ENCODE results near the gene RBM39.
A peak's percentile ranks its signal among the peaks of the same experiment; 100 is the strongest.
"Not testable (repeated sequence)": the region's sequence is repeated elsewhere in the genome, so short reads cannot be mapped to it uniquely, and the experiment has no call there.

The RBM39 gene

GRCh38 chr20:35771367-35771688 is 29.3 kb upstream of the RBM39 start:
- H3K9me3 ChIP-seq (ENCODE audit: low read length): no peaks in the 10 kb centered on the region
- no peaks in the 10 kb centered on the region for H3K36me3 ChIP-seq (ENCODE audit: insufficient read depth, low read length)
- H3K27me3 ChIP-seq (ENCODE audit: control insufficient read depth in 1 of 2, insufficient read depth in 2 of 2, low read length in 2 of 2): no peaks in the 10 kb centered on the region
- H3K27ac ChIP-seq (ENCODE audit: low read depth, low read length): peak overlapping the region; percentile 21
- H3K4me1 ChIP-seq (ENCODE audit: insufficient read depth, low read length): peaks cover 32% of the 10 kb centered on the region
- H3K4me3 ChIP-seq (ENCODE audit: low read depth in 1 of 2, low read length in 2 of 2): peak overlapping the region in 1 of 2 donors; percentile 19
- H3K9ac ChIP-seq (ENCODE audit: low read length): peak overlapping the region; percentile 34

DNA sequence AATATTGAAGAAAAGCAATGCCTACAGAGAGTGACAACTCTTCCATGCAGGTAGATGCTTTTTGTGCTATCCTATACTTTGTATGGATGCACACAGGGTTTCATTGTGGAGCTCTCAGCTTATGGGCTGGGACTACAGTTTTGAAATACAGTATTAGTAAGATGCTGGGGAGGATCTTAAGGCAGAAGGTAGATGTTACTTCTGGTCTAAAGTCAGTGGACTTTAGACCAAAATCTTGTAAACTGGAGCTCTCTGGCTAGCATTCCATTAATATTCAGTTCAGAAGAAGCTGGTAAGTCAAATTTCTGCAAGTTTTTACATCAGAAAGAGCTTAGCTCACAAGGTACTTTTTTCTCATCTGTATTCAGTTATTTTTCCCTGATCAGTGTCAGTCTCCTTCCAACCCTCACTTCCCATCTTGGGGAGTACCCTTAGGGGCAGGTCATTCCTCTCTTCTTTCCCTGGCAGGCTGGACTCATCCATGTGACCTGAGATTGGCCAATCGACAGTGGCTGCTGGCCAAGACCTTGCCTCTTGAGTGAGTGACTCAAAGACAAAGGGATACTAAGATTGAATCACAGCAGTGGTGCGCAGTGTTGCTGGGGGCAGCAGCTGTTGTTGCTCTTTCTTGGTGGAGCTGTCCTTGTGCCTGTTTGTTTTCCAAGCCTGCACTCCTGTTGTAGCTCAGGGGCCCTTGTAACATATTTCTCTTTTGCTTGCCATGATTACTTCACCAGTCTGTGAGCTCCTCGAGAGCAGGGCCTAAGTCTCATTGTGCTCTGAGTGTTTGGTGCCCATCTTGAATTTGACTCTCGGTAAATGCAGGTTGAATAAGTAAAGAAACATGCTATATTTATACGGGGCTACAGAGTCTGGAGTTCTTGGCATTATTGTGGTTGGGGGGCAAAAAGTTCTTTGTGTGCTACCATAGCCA is 26.9 kb upstream of the RBM39 start:
- Histone ChIP-seq H3K9ac (ENCODE audit: low read length) (no peak overlapping the region), H3K27me3 (ENCODE audit: control insufficient read depth in 1 of 2, insufficient read depth in 2 of 2, low read length in 2 of 2) (no peaks in the 10 kb centered on the region), H3K27ac (ENCODE audit: low read depth, low read length) (peak overlapping the region; percentile 55), H3K9me3 (ENCODE audit: low read length) (no peaks in the 10 kb centered on the region), H3K4me1 (ENCODE audit: insufficient read depth, low read length) (peaks cover 27% of the 10 kb centered on the region), H3K36me3 (ENCODE audit: insufficient read depth, low read length) (no peaks in the 10 kb centered on the region), H3K4me3 (ENCODE audit: low read depth in 1 of 2, low read length in 2 of 2) (no peak overlapping the region)

DNA sequence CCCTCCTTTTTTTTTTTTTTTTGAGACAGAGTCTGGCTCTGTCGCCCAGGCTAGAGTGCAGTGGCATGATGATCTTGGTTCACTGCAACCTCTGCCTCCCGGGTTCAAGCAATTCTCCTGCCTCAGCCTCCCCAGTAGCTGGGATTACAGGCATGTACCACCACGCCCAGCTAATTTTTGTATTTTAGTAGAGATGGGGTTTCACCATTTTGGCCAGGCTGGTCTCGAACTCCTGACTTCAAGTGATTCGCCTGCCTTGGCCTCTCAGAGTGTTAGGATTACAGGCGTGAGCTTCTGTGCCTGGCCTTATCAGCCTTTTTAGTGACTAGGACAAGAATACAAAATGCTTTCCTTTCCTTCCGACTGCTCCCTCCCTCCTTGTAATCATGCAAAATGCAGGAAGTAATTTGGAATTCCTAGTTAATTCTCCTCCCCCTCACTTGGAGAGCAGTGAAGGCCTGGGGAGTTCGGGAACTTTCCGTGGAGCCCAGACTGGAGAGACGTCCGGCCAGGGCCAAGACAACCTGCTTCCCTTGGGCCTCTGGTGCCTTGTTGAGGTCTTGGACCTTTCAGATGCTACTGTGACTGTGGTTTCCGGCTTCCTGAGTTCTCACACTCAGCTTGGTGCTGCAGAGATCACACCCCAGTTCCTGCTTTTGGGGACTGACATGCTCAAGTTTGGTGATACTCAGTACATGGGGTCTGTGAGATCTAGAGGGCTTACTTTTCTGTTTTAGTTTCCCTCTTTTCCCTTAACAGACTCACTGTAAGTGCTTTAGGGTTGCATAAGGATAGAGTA is 25.8 kb upstream of the RBM39 start:
- H3K4me1 ChIP-seq (ENCODE audit: insufficient read depth, low read length): peaks cover 18% of the 10 kb centered on the region
- H3K36me3 ChIP-seq (ENCODE audit: insufficient read depth, low read length): no peaks in the 10 kb centered on the region
- no peaks in the 10 kb centered on the region for H3K27me3 ChIP-seq (ENCODE audit: control insufficient read depth in 1 of 2, insufficient read depth in 2 of 2, low read length in 2 of 2)
- H3K9ac ChIP-seq (ENCODE audit: low read length): no peak overlapping the region
- H3K9me3 ChIP-seq (ENCODE audit: low read length): no peaks in the 10 kb centered on the region
- no peak overlapping the region for H3K4me3 ChIP-seq (ENCODE audit: low read depth in 1 of 2, low read length in 2 of 2)
- H3K27ac ChIP-seq (ENCODE audit: low read depth, low read length): peak overlapping the region; percentile 55

DNA sequence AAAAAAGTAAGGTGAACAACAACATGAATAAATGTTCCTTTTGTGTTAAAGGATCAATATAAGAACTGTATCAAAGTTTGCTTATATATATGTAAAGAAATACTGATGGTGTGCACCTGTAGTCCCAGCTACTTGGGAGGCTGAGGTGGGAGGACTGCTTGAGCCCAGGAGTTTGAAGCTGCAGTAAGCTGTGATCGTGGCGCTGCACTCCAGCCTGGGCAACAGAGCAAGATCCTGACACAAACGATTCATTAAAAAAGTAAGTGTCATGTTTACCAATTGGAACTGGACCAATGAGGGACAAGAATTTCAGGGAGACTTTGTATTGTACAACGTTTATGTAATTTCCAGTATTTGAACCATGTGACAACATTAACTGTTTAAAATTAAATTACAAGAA is 24.8 kb upstream of the RBM39 start:
- Histone ChIP-seq H3K27ac (ENCODE audit: low read depth, low read length) (no peak overlapping the region), H3K9me3 (ENCODE audit: low read length) (no peaks in the 10 kb centered on the region), H3K4me3 (ENCODE audit: low read depth in 1 of 2, low read length in 2 of 2) (no peak overlapping the region), H3K4me1 (ENCODE audit: insufficient read depth, low read length) (peaks cover 13% of the 10 kb centered on the region), H3K9ac (ENCODE audit: low read length) (no peak overlapping the region), H3K36me3 (ENCODE audit: insufficient read depth, low read length) (no peaks in the 10 kb centered on the region), H3K27me3 (ENCODE audit: control insufficient read depth in 1 of 2, insufficient read depth in 2 of 2, low read length in 2 of 2) (no peaks in the 10 kb centered on the region)

DNA sequence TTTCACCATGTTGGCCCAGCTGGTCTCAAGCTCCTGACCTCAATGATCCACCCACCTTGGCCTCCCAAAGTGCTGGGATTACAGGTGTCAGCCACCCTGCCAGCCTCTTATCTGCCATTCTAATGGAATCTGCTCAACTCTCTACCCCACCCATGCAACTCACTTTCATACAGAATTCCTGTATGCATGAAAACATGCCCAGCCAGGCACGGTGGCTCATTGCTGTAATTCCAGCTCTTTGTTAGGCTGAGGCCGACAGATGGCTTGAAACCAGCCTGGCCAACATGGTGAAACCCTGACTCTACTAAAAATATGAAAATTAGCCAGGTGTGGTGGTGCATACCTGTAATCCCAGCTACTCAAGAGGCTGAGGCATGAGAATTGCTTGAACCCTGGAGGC is 22.9 kb upstream of the RBM39 start:
- not testable (repeated sequence) for H3K9me3 ChIP-seq (ENCODE audit: low read length); H3K36me3 ChIP-seq (ENCODE audit: insufficient read depth, low read length); H3K27me3 ChIP-seq (ENCODE audit: control insufficient read depth in 1 of 2, insufficient read depth in 2 of 2, low read length in 2 of 2); H3K4me1 ChIP-seq (ENCODE audit: insufficient read depth, low read length); H3K4me3 ChIP-seq (ENCODE audit: low read depth in 1 of 2, low read length in 2 of 2); H3K9ac ChIP-seq (ENCODE audit: low read length); H3K27ac ChIP-seq (ENCODE audit: low read depth, low read length)

DNA sequence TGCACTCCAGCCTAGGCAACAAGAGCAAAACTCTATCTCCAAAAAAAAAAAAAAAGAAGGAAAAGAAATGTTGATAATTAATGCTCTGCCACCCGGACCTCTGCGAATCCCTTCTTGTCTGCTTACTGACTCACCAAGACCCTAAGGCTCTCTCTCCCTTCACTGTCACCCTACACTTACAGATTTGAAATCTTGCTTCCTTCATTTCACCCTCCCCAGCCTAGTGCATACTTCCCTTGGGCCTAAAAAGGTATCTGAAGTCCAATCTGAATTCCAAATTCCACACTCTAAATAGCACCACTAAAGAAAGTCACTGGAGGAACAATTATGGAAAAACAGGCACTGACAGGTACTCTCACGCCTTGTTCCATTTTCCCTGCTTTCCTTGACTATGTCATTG is 20.4 kb upstream of the RBM39 start:
- Histone ChIP-seq H3K27me3 (ENCODE audit: control insufficient read depth in 1 of 2, insufficient read depth in 2 of 2, low read length in 2 of 2) (no peaks in the 10 kb centered on the region), H3K4me3 (ENCODE audit: low read depth in 1 of 2, low read length in 2 of 2) (no peak overlapping the region), H3K9me3 (ENCODE audit: low read length) (no peaks in the 10 kb centered on the region), H3K36me3 (ENCODE audit: insufficient read depth, low read length) (no peaks in the 10 kb centered on the region), H3K4me1 (ENCODE audit: insufficient read depth, low read length) (no peaks in the 10 kb centered on the region), H3K9ac (ENCODE audit: low read length) (no peak overlapping the region), H3K27ac (ENCODE audit: low read depth, low read length) (no peak overlapping the region)

GRCh38 chr20:35761548-35761947 is 19.5 kb upstream of the RBM39 start:
- not testable (repeated sequence) for H3K4me1 ChIP-seq (ENCODE audit: insufficient read depth, low read length); H3K27ac ChIP-seq (ENCODE audit: low read depth, low read length); H3K9me3 ChIP-seq (ENCODE audit: low read length); H3K9ac ChIP-seq (ENCODE audit: low read length); H3K36me3 ChIP-seq (ENCODE audit: insufficient read depth, low read length); H3K4me3 ChIP-seq (ENCODE audit: low read depth in 1 of 2, low read length in 2 of 2); H3K27me3 ChIP-seq (ENCODE audit: control insufficient read depth in 1 of 2, insufficient read depth in 2 of 2, low read length in 2 of 2)

GRCh38 chr20:35757098-35757705 is 15.1 kb upstream of the RBM39 start:
- Histone ChIP-seq H3K4me1 (ENCODE audit: insufficient read depth, low read length) (no peaks in the 10 kb centered on the region), H3K9ac (ENCODE audit: low read length) (no peak overlapping the region), H3K27ac (ENCODE audit: low read depth, low read length) (no peak overlapping the region), H3K4me3 (ENCODE audit: low read depth in 1 of 2, low read length in 2 of 2) (no peak overlapping the region), H3K9me3 (ENCODE audit: low read length) (no peaks in the 10 kb centered on the region), H3K27me3 (ENCODE audit: control insufficient read depth in 1 of 2, insufficient read depth in 2 of 2, low read length in 2 of 2) (no peaks in the 10 kb centered on the region), H3K36me3 (ENCODE audit: insufficient read depth, low read length) (no peaks in the 10 kb centered on the region)

DNA sequence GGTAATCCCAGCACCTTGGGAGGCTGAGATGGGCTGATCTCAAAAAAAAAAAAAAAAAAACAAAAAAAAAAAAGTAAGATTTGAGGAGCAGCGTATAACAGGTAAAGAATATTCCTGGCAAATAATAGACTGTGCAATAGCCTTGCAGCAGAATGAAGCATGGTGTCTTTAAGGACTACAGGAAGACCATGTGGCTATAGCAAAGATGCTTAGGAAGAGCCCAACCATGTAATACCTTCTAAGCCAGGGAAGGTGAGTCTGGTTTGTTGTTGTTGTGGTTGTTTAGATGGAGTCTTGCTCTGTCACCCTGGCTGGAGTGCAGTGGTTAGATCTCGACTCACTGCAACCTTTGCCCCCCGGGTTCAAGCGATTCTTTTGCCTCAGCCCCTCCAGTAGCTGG is 14.3 kb upstream of the RBM39 start:
- Histone ChIP-seq H3K4me1 (ENCODE audit: insufficient read depth, low read length) (no peaks in the 10 kb centered on the region), H3K9me3 (ENCODE audit: low read length) (no peaks in the 10 kb centered on the region), H3K27me3 (ENCODE audit: control insufficient read depth in 1 of 2, insufficient read depth in 2 of 2, low read length in 2 of 2) (no peaks in the 10 kb centered on the region), H3K4me3 (ENCODE audit: low read depth in 1 of 2, low read length in 2 of 2) (no peak overlapping the region), H3K27ac (ENCODE audit: low read depth, low read length) (no peak overlapping the region), H3K36me3 (ENCODE audit: insufficient read depth, low read length) (no peaks in the 10 kb centered on the region), H3K9ac (ENCODE audit: low read length) (no peak overlapping the region)

DNA sequence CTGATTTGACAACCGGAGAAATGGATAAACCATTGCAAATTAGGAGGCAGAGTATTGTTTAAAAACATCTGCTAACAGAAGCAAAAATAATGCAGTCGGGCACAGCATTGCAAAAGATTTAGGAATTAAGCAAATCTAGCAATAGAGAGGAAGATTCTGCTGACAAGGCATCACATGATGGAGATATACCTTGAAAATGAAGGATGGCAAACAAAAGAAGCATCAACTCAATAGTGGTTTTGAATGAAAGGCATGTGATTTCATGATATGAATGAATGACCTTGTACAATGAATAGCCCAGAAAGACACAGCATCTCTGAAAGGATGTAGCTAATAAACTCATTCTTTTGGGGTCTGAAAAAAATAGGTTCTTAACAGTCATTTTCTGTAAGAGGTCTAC is 8.6 kb upstream of the RBM39 start:
- H3K27ac ChIP-seq (ENCODE audit: low read depth, low read length): no peak overlapping the region
- H3K9me3 ChIP-seq (ENCODE audit: low read length): no peaks in the 10 kb centered on the region
- H3K36me3 ChIP-seq (ENCODE audit: insufficient read depth, low read length): no peaks in the 10 kb centered on the region
- no peak overlapping the region for H3K9ac ChIP-seq (ENCODE audit: low read length)
- no peaks in the 10 kb centered on the region for H3K27me3 ChIP-seq (ENCODE audit: control insufficient read depth in 1 of 2, insufficient read depth in 2 of 2, low read length in 2 of 2)
- no peaks in the 10 kb centered on the region for H3K4me1 ChIP-seq (ENCODE audit: insufficient read depth, low read length)
- no peak overlapping the region for H3K4me3 ChIP-seq (ENCODE audit: low read depth in 1 of 2, low read length in 2 of 2)

GRCh38 chr20:35744492-35744841 is 2.4 kb upstream of the RBM39 start:
- not testable (repeated sequence) for H3K27me3 ChIP-seq (ENCODE audit: control insufficient read depth in 1 of 2, insufficient read depth in 2 of 2, low read length in 2 of 2); H3K4me3 ChIP-seq (ENCODE audit: low read depth in 1 of 2, low read length in 2 of 2); H3K9ac ChIP-seq (ENCODE audit: low read length); H3K36me3 ChIP-seq (ENCODE audit: insufficient read depth, low read length); H3K27ac ChIP-seq (ENCODE audit: low read depth, low read length); H3K9me3 ChIP-seq (ENCODE audit: low read length)
- H3K4me1 ChIP-seq (ENCODE audit: insufficient read depth, low read length): peaks cover 20% of the 10 kb centered on the region
